Neuronal stem cell (in vitro differentiated cells): ENCODE measurements around the gene GAK.
"Not testable (repeated sequence)": the region's sequence is repeated elsewhere in the genome, so short reads cannot be mapped to it uniquely, and the experiment has no call there.

ENCODE experiments used
- DNase-seq: peaks from one replicate; pipeline ENCODE4 v3.0.0-alpha.2; 2013; ENCODE audit warnings: low spot score
- H2AFZ ChIP-seq: one replicate; pipeline ENCODE4 v1.6.1; 2013; ENCODE audit warnings: mild to moderate bottlenecking, low read length, inconsistent platforms
- H2AK5ac ChIP-seq: 2 replicates; pipeline ENCODE4 v1.6.1; 2013; ENCODE audit warnings: low read depth, mild to moderate bottlenecking, inconsistent platforms, low read length, moderate library complexity, mixed read lengths
- H2BK120ac ChIP-seq: 2 replicates; pipeline ENCODE4 v1.6.1; 2013; ENCODE audit warnings: low read depth, mild to moderate bottlenecking, inconsistent platforms, low read length, moderate library complexity, mixed read lengths
- H2BK12ac ChIP-seq: one replicate; pipeline ENCODE4 v1.6.1; 2013; ENCODE audit warnings: low read length, inconsistent platforms
- H2BK15ac ChIP-seq: 2 replicates; pipeline ENCODE4 v1.6.1; 2013; ENCODE audit warnings: mild to moderate bottlenecking, low read length, inconsistent platforms, mixed read lengths
- H2BK5ac ChIP-seq: one replicate; pipeline ENCODE4 v1.6.1; 2013; ENCODE audit warnings: inconsistent platforms, mild to moderate bottlenecking, low read length, moderate library complexity
- H3K14ac ChIP-seq: one replicate; pipeline ENCODE4 v1.6.1; 2013; ENCODE audit warnings: low read length, inconsistent platforms
- H3K18ac ChIP-seq: 2 replicates; pipeline ENCODE4 v1.6.1; 2013; ENCODE audit warnings: low read length, inconsistent platforms
- H3K23ac ChIP-seq: 2 replicates; pipeline ENCODE4 v1.6.1; 2013; ENCODE audit warnings: low read depth, mild to moderate bottlenecking, mixed read lengths, low read length, inconsistent platforms; ENCODE audit not compliant: poor library complexity
- H3K27ac ChIP-seq: replicated peaks from 3 replicates; pipeline ENCODE4 v1.5.1; 2013; ENCODE audit warnings: low read length, inconsistent platforms
- H3K27me3 ChIP-seq, 3 experiments: 2 replicates each; pipeline ENCODE4 v1.6.1; 2013; ENCODE audit warnings: low read length in 3 of 3, mild to moderate bottlenecking in 2 of 3, inconsistent platforms in 1 of 3, low read depth in 1 of 3, mixed read lengths in 1 of 3, moderate library complexity in 1 of 3; ENCODE audit not compliant: control insufficient read depth in 3 of 3, insufficient read depth in 3 of 3
- H3K36me3 ChIP-seq, 2 donors: replicated peaks in 1 of 2; 2 replicates each; pipeline ENCODE4 v1.6.1; 2013; ENCODE audit warnings: low read length in 2 of 2; ENCODE audit not compliant: control insufficient read depth in 2 of 2, insufficient read depth in 2 of 2
- H3K4ac ChIP-seq: 2 replicates; pipeline ENCODE4 v1.6.1; 2013; ENCODE audit warnings: inconsistent platforms, mild to moderate bottlenecking, low read length, moderate library complexity
- H3K4me1 ChIP-seq, 2 donors: 1 replicate in 1 of 2; 2 replicates in 1 of 2; pipeline ENCODE4 v1.6.1; 2013; ENCODE audit warnings: low read length in 2 of 2, low read depth in 1 of 2; ENCODE audit not compliant: control insufficient read depth in 2 of 2, insufficient read depth in 1 of 2
- H3K4me2 ChIP-seq: one replicate; pipeline ENCODE4 v1.6.1; 2013; ENCODE audit warnings: mild to moderate bottlenecking, low read length, inconsistent platforms; ENCODE audit not compliant: insufficient read depth, poor library complexity, severe bottlenecking
- H3K4me3 ChIP-seq, 2 donors: 2 replicates each; pipeline ENCODE4 v1.5.1; 2013; ENCODE audit warnings: low read length in 2 of 2, mild to moderate bottlenecking in 2 of 2, inconsistent platforms in 1 of 2, moderate library complexity in 1 of 2
- H3K79me1 ChIP-seq: one replicate; pipeline ENCODE4 v1.6.1; 2013; ENCODE audit warnings: low read depth, mild to moderate bottlenecking, inconsistent platforms, low read length, moderate library complexity
- H3K9ac ChIP-seq: one replicate; pipeline ENCODE4 v1.6.1; 2013; ENCODE audit warnings: mild to moderate bottlenecking, low read depth, low read length, inconsistent platforms; ENCODE audit not compliant: poor library complexity
- H3K9me3 ChIP-seq, 2 donors: replicated peaks in 1 of 2; 2 replicates each; pipeline versions ENCODE3 to v1.6.1; 2013; ENCODE audit warnings: low read length in 2 of 2, mild to moderate bottlenecking in 2 of 2, inconsistent platforms in 1 of 2, low read depth in 1 of 2, mixed read lengths in 1 of 2, moderate library complexity in 1 of 2; ENCODE audit not compliant: control insufficient read depth in 2 of 2, insufficient read depth in 1 of 2
- H4K8ac ChIP-seq: one replicate; pipeline ENCODE4 v1.6.1; 2013; ENCODE audit warnings: low read depth, mild to moderate bottlenecking, inconsistent platforms, low read length, moderate library complexity
- H4K91ac ChIP-seq: one replicate; pipeline ENCODE4 v1.6.1; 2013; ENCODE audit warnings: low read length, low read depth, mild to moderate bottlenecking, inconsistent platforms; ENCODE audit not compliant: poor library complexity
- WGBS, 2 donors: extraction: QIAGEN DNeasy Blood & Tissue Kit; methylation state at CpG; one replicate each; pipeline ENCODE4 v1.1.7; 2013; ENCODE audit warnings: missing lambda C conversion rate in 2 of 2, mixed read lengths in 1 of 2; ENCODE audit not compliant: insufficient read length in 2 of 2, insufficient replicate concordance in 1 of 2; ENCODE audit errors: extremely low coverage in 2 of 2; 5-methylcytosine and 5-hydroxymethylcytosine counted together

Gene GAK

GRCh38 chr4:807792-808191, 124.3 kb downstream of the GAK start:
- Histone ChIP-seq H3K27me3 (peaks cover 0 to 7% (median 2%) of the 10 kb centered on the region in 3 experiments), H3K18ac (no peak overlapping the region), H2BK120ac (no peak overlapping the region), H3K4me1 (no peaks in the 10 kb centered on the region), H2BK5ac (no peak overlapping the region), H4K8ac (no peak overlapping the region), H3K14ac (no peak overlapping the region), H3K4me3 (no peak overlapping the region), H3K9me3 (peaks cover 0 to 2% of the 10 kb centered on the region in 2 donors), H4K91ac (no peak overlapping the region), H2BK15ac (no peak overlapping the region), H3K4ac (no peak overlapping the region), H3K4me2 (no peak overlapping the region), H3K23ac (no peak overlapping the region), H2AFZ (no peak overlapping the region), H2AK5ac (no peak overlapping the region), H3K79me1 (no peaks in the 10 kb centered on the region), H3K9ac (no peak overlapping the region), H2BK12ac (no peak overlapping the region), H3K36me3 (no peaks in the 10 kb centered on the region), H3K27ac (no peak overlapping the region)
- DNase-seq = no peak
- no CpG with 5 or more reads among the region's 5 CpGs for WGBS, 2 donors

GRCh38 chr4:806979-807378, 125.1 kb downstream of the GAK start:
- H2BK12ac ChIP-seq, H3K4me2 ChIP-seq, H2BK15ac ChIP-seq, H3K36me3 ChIP-seq, H4K8ac ChIP-seq, H3K27me3 ChIP-seq, H3K23ac ChIP-seq, H2BK120ac ChIP-seq, H3K18ac ChIP-seq, H3K4ac ChIP-seq, H2BK5ac ChIP-seq, H3K79me1 ChIP-seq, DNase-seq, H3K27ac ChIP-seq, H3K9me3 ChIP-seq, H3K4me3 ChIP-seq, H3K9ac ChIP-seq, H4K91ac ChIP-seq, H3K4me1 ChIP-seq, H2AFZ ChIP-seq, H2AK5ac ChIP-seq, H3K14ac ChIP-seq: not testable (repeated sequence)
- WGBS, 2 donors = no CpG with 5 or more reads among the region's 4 CpGs

GRCh38 chr4:804804-805203, 127.3 kb downstream of the GAK start:
- no peak overlapping the region for H4K8ac ChIP-seq
- no peaks in the 10 kb centered on the region for H3K79me1 ChIP-seq
- H3K14ac ChIP-seq = no peak overlapping the region
- no peaks in the 10 kb centered on the region for H3K27me3 ChIP-seq
- H2BK120ac ChIP-seq = no peak overlapping the region
- H3K9me3 ChIP-seq = peaks cover 0 to 3% of the 10 kb centered on the region in 2 donors
- DNase-seq = no peak
- no CpG with 5 or more reads among the region's 44 CpGs for WGBS, 2 donors
- no peak overlapping the region for H3K4me3 ChIP-seq
- no peak overlapping the region for H3K27ac ChIP-seq
- H3K4ac ChIP-seq = no peak overlapping the region
- H3K18ac ChIP-seq = peak overlapping the region; percentile 12
- H4K91ac ChIP-seq = no peak overlapping the region
- no peaks in the 10 kb centered on the region for H3K36me3 ChIP-seq
- no peaks in the 10 kb centered on the region for H3K4me1 ChIP-seq
- no peak overlapping the region for H2AFZ ChIP-seq
- no peak overlapping the region for H3K4me2 ChIP-seq
- no peak overlapping the region for H2BK5ac ChIP-seq
- no peak overlapping the region for H2BK12ac ChIP-seq
- no peak overlapping the region for H2BK15ac ChIP-seq
- no peak overlapping the region for H2AK5ac ChIP-seq
- no peak overlapping the region for H3K23ac ChIP-seq
- H3K9ac ChIP-seq = no peak overlapping the region

- Histone ChIP-seq H2AFZ (no peak overlapping the region), H3K23ac (no peak overlapping the region), H3K4ac (no peak overlapping the region), H2BK5ac (no peak overlapping the region), H3K27ac (no peak overlapping the region), H3K4me3 (peak overlapping the region in 1 of 2 donors; percentile 68), H3K27me3 (peaks cover 0 to 2% (median 0%) of the 10 kb centered on the region in 3 experiments), H4K8ac (no peak overlapping the region), H3K4me2 (no peak overlapping the region), H3K18ac (no peak overlapping the region), H2BK12ac (no peak overlapping the region), H3K4me1 (no peaks in the 10 kb centered on the region), H3K9ac (no peak overlapping the region), H4K91ac (no peak overlapping the region), H3K79me1 (no peaks in the 10 kb centered on the region), H2BK120ac (no peak overlapping the region), H2AK5ac (no peak overlapping the region), H3K9me3 (peaks cover 0 to 5% of the 10 kb centered on the region in 2 donors), H2BK15ac (no peak overlapping the region), H3K14ac (no peak overlapping the region), H3K36me3 (no peaks in the 10 kb centered on the region)
- WGBS, 2 donors = no CpG with 5 or more reads among the region's 13 CpGs
- DNase-seq = no peak
These were observed 128.2 kb downstream of the GAK start for GRCh38 chr4:803884-804283.
